PC-9 (cell line): Measurements from ENCODE around the gene SLC7A4.

Experiments used
- CTCF ChIP-seq: fragments of 200-600 bp; sonication (generic); conservative IDR thresholded peaks from 2 replicates; pipeline ENCODE4 v1.6.1; 2017; ENCODE audit warnings: mixed run types, antibody characterized with exemption, mild to moderate bottlenecking, moderate library complexity
- EZH2 ChIP-seq: fragments of 200-600 bp; sonication (generic); IDR thresholded peaks from 2 replicates; pipeline ENCODE4 v1.8.0; 2017; ENCODE audit warnings: antibody characterized with exemption, low read depth

- TF ChIP-seq CTCF, result no peak
- TF ChIP-seq EZH2, result no peak
Measured at GRCh38 chr22:20985720-20986119, 46.6 kb downstream of the SLC7A4 start.
